Measurements from ENCODE around the gene FHAD1.

The FHAD1 gene

GRCh38 chr1:15246960-15247614, at the start of gene FHAD1:
Gene FHAD1, plus strand, starts transcription at chr1:15247223. Its CDS starts 4,562 bp downstream, at chr1:15251785.
- DNase-seq (ENCODE audit: low read depth in 2 of 2), result peak; percentile 31 to 46

DNA sequence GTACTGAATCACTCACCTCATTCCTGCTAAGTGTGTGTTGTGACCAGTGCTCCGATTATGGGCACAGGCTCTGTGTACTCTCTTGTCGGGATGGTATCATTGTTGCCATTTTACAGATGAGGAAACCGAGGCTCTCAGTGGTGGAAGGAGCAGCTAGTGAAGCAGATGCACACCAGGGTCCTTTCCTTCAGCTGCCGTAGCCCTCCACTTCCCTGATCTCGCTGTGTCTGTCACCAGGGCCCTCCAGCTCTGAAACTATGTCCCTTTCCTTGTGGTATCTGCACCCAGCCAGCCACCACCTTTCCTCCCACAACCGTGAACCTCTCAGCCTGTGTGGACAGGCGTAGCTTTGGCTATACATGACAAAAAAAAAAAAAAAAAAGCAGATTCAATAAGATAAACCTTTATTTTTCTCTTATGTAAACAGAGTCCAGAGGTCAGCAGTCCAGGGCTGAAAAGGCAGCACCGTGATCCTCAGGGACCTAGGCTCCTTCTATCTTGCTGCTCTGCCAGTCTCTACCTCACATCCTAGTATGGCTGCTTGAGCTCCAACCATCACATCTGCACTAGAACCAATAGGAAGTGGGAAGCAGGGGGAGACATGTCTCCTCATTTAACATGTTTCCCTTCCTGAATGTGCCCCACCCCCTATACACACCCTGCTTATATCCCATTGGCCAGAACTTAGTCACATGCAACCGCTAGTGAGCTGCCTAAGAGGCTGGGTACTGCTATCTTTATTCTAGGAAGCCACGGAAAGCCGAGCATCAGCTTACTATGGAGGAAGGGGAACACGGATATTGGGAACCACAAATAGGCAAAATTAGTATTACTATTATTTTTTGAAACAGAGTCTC, 49.2 kb upstream of the FHAD1 start:
- no peak for DNase-seq (ENCODE audit: low read depth in 2 of 2)

- no peak for DNase-seq (ENCODE audit: low read depth in 2 of 2)
These were observed 48.3 kb upstream of the FHAD1 start for GRCh38 chr1:15198684-15199083.

- no peak for DNase-seq (ENCODE audit: low read depth in 2 of 2)
These were observed 45.8 kb upstream of the FHAD1 start for GRCh38 chr1:15201221-15201620.

- no peak for DNase-seq (ENCODE audit: low read depth in 2 of 2)
These were observed 45.0 kb upstream of the FHAD1 start for GRCh38 chr1:15201849-15202551.

DNA sequence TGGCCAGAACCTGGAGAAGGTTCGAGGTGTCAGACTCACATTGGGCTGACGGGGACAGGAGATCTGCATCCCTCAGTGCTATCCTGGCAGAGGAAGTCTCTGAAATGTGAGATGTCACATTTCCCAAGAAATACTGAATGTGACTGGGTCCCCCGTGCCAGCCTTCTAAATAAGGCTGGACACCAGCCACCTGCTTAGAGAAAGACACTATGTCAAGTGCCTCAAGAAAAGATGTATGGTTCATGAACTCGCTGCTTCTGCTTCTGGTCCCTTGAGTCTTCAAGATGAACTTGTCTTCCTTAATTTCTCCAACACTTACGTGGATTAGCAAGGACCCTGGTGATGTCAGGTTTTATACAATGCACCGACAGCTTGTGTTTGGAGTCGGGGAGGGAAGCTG, 42.1 kb upstream of the FHAD1 start:
- DNase-seq (ENCODE audit: low read depth in 2 of 2), result no peak

GRCh38 chr1:15205586-15206346, 41.3 kb upstream of the FHAD1 start:
- no peak for DNase-seq (ENCODE audit: low read depth in 2 of 2)

DNA sequence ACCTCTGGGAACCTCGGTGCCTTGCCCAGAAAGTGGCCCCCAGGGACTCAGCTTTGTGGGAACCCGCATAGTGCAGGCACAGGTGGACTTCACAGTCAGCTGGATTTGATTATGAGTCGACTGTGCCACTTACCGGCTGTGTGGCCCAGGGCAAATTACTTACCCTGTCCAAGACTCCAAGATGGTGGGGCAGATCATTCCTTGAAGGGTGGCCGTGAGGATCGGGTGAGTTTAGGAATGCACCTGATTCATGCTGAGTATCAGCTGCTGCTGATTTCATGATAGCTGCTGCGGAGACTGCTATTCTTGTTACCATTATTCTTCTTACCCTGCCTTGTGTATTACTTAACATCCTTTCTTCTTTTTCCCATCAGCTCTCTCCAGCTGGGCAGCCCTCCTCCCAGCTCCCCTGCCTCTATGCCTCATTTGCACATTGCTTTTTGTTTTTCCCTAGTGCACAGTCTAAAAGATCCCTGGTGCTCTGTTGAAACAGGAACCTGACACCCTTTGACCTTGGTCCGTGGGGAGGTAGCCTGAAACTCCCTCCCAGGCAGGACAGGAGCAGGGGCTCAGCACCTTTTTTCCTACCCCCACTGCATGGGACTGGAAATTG, 40.5 kb upstream of the FHAD1 start:
- no peak for DNase-seq (ENCODE audit: low read depth in 2 of 2)

GRCh38 chr1:15207031-15207828, 39.8 kb upstream of the FHAD1 start:
- no peak for DNase-seq (ENCODE audit: low read depth in 2 of 2)

DNA sequence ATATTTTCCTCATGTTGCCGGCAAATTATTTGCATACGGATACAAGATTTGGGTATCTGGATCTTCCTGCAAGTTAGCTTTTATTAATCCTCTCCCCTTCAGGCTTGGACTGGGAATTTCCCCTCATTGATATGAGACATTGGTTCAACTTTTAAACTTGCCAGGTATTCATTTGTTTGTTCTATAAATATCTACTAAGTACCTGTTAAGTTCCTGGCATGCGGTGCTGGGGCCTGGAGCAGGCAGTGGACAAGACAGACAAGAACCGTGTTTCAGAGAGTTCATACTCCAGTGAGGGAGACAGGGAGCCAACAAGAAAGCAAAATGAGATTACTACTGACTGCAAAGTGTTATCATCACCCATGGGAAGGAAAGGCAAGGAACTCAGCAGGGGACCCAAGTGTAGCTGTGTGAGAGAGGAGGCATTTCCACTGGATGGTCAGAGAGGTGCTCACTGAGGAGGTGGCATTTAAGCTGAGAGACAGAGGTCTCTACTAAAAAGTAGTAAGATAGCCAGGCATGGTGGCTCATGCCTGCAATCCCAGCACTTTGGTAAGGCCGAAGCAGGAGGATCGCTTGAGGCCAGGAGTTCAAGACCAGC, 39.1 kb upstream of the FHAD1 start:
- DNase-seq (ENCODE audit: low read depth in 2 of 2), result no peak

- no peak for DNase-seq (ENCODE audit: low read depth in 2 of 2)
These were observed 36.2 kb upstream of the FHAD1 start for GRCh38 chr1:15210651-15211375.

DNA sequence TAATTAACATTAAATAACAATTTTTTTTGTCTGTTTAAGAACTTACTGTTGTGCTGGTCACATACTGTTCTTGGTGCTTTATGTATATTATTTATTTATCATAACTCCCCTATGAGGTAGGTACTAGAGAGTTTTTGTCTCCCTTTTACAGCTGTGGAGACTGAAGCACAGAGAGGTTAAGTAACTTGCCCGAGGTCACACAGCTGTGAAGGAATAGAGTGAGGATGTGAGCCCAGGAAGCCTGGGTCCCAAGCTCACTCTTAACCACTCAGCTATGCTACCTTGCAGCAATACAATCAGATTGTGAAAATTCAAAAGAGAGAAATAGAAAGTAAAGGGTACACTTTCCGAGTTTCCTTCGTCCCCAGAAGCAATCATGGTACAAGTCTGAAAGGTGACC, 35.6 kb upstream of the FHAD1 start:
- no peak for DNase-seq (ENCODE audit: low read depth in 2 of 2)

DNA sequence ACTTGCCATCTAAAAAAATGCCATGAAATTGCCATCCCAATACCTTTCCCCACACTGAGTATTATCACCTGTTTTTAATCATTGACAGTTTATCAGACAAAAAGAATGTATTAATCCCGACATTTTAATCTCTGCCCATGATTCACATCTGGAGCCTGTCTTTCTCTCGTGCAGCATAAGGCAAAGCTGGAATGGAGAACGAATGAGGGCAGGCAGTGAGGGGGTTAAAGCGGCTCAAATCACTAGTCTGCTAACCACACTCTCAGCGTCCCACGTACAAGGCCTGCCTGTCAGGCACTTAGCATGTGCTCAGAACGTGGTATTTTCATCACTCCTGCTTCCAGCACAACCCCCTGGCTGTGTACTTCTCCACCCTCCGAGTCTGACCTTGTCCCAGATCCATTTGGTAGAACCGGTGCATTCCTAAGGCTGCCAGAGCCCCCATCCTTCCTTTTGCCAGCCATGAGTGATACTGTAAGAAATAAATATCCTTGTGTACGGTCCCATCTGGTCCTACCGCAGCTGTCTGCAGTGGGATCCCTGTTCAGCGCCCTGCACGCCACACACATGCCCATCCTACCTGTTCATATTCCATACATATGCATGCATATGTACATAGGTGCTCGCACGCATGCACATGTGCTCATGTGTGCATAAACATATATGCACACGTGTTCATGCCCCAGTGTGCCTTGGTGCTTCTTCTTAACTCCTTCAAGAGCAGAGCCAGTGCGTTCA, 34.6 kb upstream of the FHAD1 start:
- DNase-seq (ENCODE audit: low read depth in 2 of 2), result no peak

DNA sequence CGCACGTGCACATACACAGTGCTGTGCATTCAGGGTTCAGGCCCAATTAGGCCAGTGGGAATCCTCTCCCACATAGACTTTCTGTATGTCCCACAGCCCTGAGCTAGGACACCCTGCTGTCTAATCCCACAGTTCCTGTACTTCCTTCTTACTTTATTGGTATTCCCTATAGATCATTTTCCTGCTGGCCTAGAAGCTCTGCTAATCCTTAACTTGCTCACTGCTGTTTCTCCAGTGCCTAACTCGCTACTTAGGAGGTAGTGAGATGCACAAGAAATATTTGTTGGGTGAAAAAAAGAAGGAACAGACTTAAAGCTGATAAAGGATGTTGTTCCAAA, 34.1 kb upstream of the FHAD1 start:
- no peak for DNase-seq (ENCODE audit: low read depth in 2 of 2)

GRCh38 chr1:15213341-15213821, 33.6 kb upstream of the FHAD1 start:
- DNase-seq (ENCODE audit: low read depth in 2 of 2), result no peak

DNA sequence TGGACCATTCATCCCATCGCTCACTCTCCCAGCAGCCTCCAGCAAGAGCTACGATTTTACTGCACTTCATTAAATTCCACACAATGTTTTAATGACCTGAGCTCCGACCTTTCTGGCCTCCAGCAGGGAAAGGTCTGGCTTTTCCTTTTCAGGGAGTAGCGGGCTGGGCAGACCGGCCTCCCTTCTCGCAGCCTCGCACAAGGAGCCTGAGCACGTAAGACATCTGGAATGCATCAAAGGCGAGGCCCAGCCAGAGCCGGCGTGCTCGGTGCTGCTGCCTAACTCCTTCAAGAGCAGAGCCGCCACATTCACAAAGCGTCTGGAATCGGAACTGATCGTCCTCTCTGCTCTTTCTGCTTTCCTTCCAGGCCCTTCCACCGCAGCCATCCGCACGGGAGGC, 32.5 kb upstream of the FHAD1 start:
- no peak for DNase-seq (ENCODE audit: low read depth in 2 of 2)

GRCh38 chr1:15215116-15215515, 31.9 kb upstream of the FHAD1 start:
- DNase-seq (ENCODE audit: low read depth in 2 of 2), result no peak

- DNase-seq (ENCODE audit: low read depth in 2 of 2), result no peak
These were observed 29.4 kb upstream of the FHAD1 start for GRCh38 chr1:15217654-15218053.
